ENCODE results near the gene ARHGAP42.
"Not testable (repeated sequence)": the region's sequence is repeated elsewhere in the genome, so short reads cannot be mapped to it uniquely, and the experiment has no call there.

ARHGAP42 gene

GRCh38 chr11:100719809-100720221, 32.7 kb downstream of the ARHGAP42 start:
- no peak for DNase-seq (ENCODE audit: low read depth in 2 of 2)

GRCh38 chr11:100726680-100727079, 39.6 kb downstream of the ARHGAP42 start:
- DNase-seq (ENCODE audit: low read depth in 2 of 2): no peak

GRCh38 chr11:100727410-100727809, 40.3 kb downstream of the ARHGAP42 start:
- DNase-seq (ENCODE audit: low read depth in 2 of 2): no peak

GRCh38 chr11:100730266-100730665, 43.2 kb downstream of the ARHGAP42 start:
- DNase-seq (ENCODE audit: low read depth in 2 of 2): no peak

- no peak for DNase-seq (ENCODE audit: low read depth in 2 of 2)
Measured at GRCh38 chr11:100731471-100731870, 44.4 kb downstream of the ARHGAP42 start.

GRCh38 chr11:100732949-100733348, 45.9 kb downstream of the ARHGAP42 start:
- DNase-seq (ENCODE audit: low read depth in 2 of 2): no peak

- DNase-seq (ENCODE audit: low read depth in 2 of 2): no peak
Measured at GRCh38 chr11:100734743-100735527, 47.8 kb downstream of the ARHGAP42 start.

- DNase-seq (ENCODE audit: low read depth in 2 of 2): no peak
Measured at GRCh38 chr11:100735949-100736675, 49.0 kb downstream of the ARHGAP42 start.

GRCh38 chr11:100738701-100739270, 51.7 kb downstream of the ARHGAP42 start:
- DNase-seq (ENCODE audit: low read depth in 2 of 2): no peak

GRCh38 chr11:100739666-100740065, 52.6 kb downstream of the ARHGAP42 start:
- DNase-seq (ENCODE audit: low read depth in 2 of 2): no peak

- DNase-seq (ENCODE audit: low read depth in 2 of 2): no peak
Measured at GRCh38 chr11:100740440-100740839, 53.4 kb downstream of the ARHGAP42 start.

- no peak for DNase-seq (ENCODE audit: low read depth in 2 of 2)
Measured at GRCh38 chr11:100741866-100742625, 55.0 kb downstream of the ARHGAP42 start.

GRCh38 chr11:100746448-100746847, 59.4 kb downstream of the ARHGAP42 start:
- DNase-seq (ENCODE audit: low read depth in 2 of 2): no peak

GRCh38 chr11:100748153-100748552, 61.1 kb downstream of the ARHGAP42 start:
- DNase-seq (ENCODE audit: low read depth in 2 of 2): no peak

GRCh38 chr11:100749887-100750565, 62.9 kb downstream of the ARHGAP42 start:
- not testable (repeated sequence) for DNase-seq (ENCODE audit: low read depth in 2 of 2)

GRCh38 chr11:100750566-100750891, 63.4 kb downstream of the ARHGAP42 start:
- not testable (repeated sequence) for DNase-seq (ENCODE audit: low read depth in 2 of 2)

- DNase-seq (ENCODE audit: low read depth in 2 of 2): no peak
Measured at GRCh38 chr11:100752371-100753171, 65.5 kb downstream of the ARHGAP42 start.

GRCh38 chr11:100753172-100753543, 66.1 kb downstream of the ARHGAP42 start:
- DNase-seq (ENCODE audit: low read depth in 2 of 2): no peak

GRCh38 chr11:100753571-100753970, 66.5 kb downstream of the ARHGAP42 start:
- no peak for DNase-seq (ENCODE audit: low read depth in 2 of 2)

GRCh38 chr11:100756559-100756958, 69.5 kb downstream of the ARHGAP42 start:
- DNase-seq (ENCODE audit: low read depth in 2 of 2): no peak

- DNase-seq (ENCODE audit: low read depth in 2 of 2): no peak
Measured at GRCh38 chr11:100757646-100758045, 70.6 kb downstream of the ARHGAP42 start.

All from stimulated activated CD4-positive, alpha-beta T cell treated with anti-CD3 and anti-CD28 coated beads, Interleukin-1b, Interleukin-23, amount 100 ng/mL, for 4 hours (primary cell).